Urothelium cell line (cell line): ENCODE measurements around the gene PTX4.

Source experiments
- DNase-seq: peaks from one replicate; pipeline ENCODE4 v3.0.0; 2011; ENCODE audit warnings: low spot score, mixed read lengths
- FAIRE-seq: peaks from 2 replicates; lab custom pipeline; 2011; peaks lifted over from hg19 to GRCh38; lab: Jason Lieb, UNC

The PTX4 gene

GRCh38 chr16:1524366-1524765 is 35.6 kb upstream of the PTX4 start:
- FAIRE-seq (no peak), DNase-seq (no peak)

GRCh38 chr16:1523581-1524245 is 35.0 kb upstream of the PTX4 start:
- FAIRE-seq = no peak
- DNase-seq = no peak

GRCh38 chr16:1520461-1520860 is 31.7 kb upstream of the PTX4 start:
- DNase-seq = no peak
- no peak for FAIRE-seq

GRCh38 chr16:1519831-1520230 is 31.1 kb upstream of the PTX4 start:
- DNase-seq (no peak), FAIRE-seq (no peak)

- DNase-seq (no peak), FAIRE-seq (peak; percentile 9)
Observed at GRCh38 chr16:1518626-1519135, 29.9 kb upstream of the PTX4 start.

GRCh38 chr16:1514507-1514906 is 25.8 kb upstream of the PTX4 start:
- no peak for FAIRE-seq
- DNase-seq = no peak

- no peak for FAIRE-seq
- DNase-seq = no peak
Observed at GRCh38 chr16:1512774-1513173, 24.0 kb upstream of the PTX4 start.

GRCh38 chr16:1511662-1512569 is 23.2 kb upstream of the PTX4 start:
- no peak for DNase-seq
- no peak for FAIRE-seq

GRCh38 chr16:1510941-1511351 is 22.2 kb upstream of the PTX4 start:
- no peak for FAIRE-seq
- no peak for DNase-seq

GRCh38 chr16:1510272-1510671 is 21.5 kb upstream of the PTX4 start:
- DNase-seq (no peak), FAIRE-seq (no peak)

GRCh38 chr16:1509307-1510221 is 20.8 kb upstream of the PTX4 start:
- no peak for FAIRE-seq
- no peak for DNase-seq

GRCh38 chr16:1508494-1509187 is 19.9 kb upstream of the PTX4 start:
- FAIRE-seq (no peak), DNase-seq (no peak)

GRCh38 chr16:1506494-1507213 is 17.9 kb upstream of the PTX4 start:
- no peak for FAIRE-seq

GRCh38 chr16:1505912-1506311 is 17.2 kb upstream of the PTX4 start:
- FAIRE-seq = no peak
- no peak for DNase-seq

More at GRCh38 chr16:1506494-1507213, 17.9 kb upstream of the PTX4 start:
- no peak for DNase-seq

- FAIRE-seq (no peak), DNase-seq (no peak)
Observed at GRCh38 chr16:1505073-1505844, 16.5 kb upstream of the PTX4 start.

- DNase-seq = no peak
- no peak for FAIRE-seq
Observed at GRCh38 chr16:1503110-1503955, 14.6 kb upstream of the PTX4 start.

- FAIRE-seq (no peak), DNase-seq (no peak)
Observed at GRCh38 chr16:1502092-1503004, 13.6 kb upstream of the PTX4 start.
